GM12865 (cell line): ENCODE results near the gene DCHS1.

Experiments used
- DNase-seq: peaks from one replicate; pipeline ENCODE4 v3.0.0; 2010; ENCODE audit warnings: low read depth
- H3K4me3 ChIP-seq: 2 replicates; pipeline ENCODE4 v1.5.1; 2011; ENCODE audit warnings: mild to moderate bottlenecking, low read depth, low read length, control low read depth
- CTCF ChIP-seq: IDR thresholded peaks from 2 replicates; pipeline ENCODE4 v1.5.1; 2011; ENCODE audit warnings: low read length, control low read depth, low read depth, inconsistent platforms; ENCODE audit not compliant: insufficient read depth; ENCODE audit errors: missing control alignments

Gene DCHS1

GRCh38 chr11:6599881-6600390, 55.7 kb downstream of the DCHS1 start:
- no peak overlapping the region for H3K4me3 ChIP-seq
- TF ChIP-seq CTCF = no peak

GRCh38 chr11:6599449-6599848, 56.2 kb downstream of the DCHS1 start:
- H3K4me3 ChIP-seq = no peak overlapping the region
- TF ChIP-seq CTCF = no peak
- DNase-seq = no peak

More at GRCh38 chr11:6599881-6600390, 55.7 kb downstream of the DCHS1 start:
- DNase-seq = no peak

- DNase-seq = no peak
- no peak overlapping the region for H3K4me3 ChIP-seq
- no peak for TF ChIP-seq CTCF
These were observed 57.1 kb downstream of the DCHS1 start for GRCh38 chr11:6598555-6598954.

GRCh38 chr11:6596239-6596877, 59.3 kb downstream of the DCHS1 start:
- TF ChIP-seq CTCF = no peak
- no peak overlapping the region for H3K4me3 ChIP-seq

GRCh38 chr11:6594142-6594768, 61.4 kb downstream of the DCHS1 start:
- DNase-seq = no peak
- no peak overlapping the region for H3K4me3 ChIP-seq
- TF ChIP-seq CTCF = no peak

More at GRCh38 chr11:6596239-6596877, 59.3 kb downstream of the DCHS1 start:
- no peak for DNase-seq

GRCh38 chr11:6588018-6588417, 67.6 kb downstream of the DCHS1 start:
- H3K4me3 ChIP-seq = no peak overlapping the region
- no peak for TF ChIP-seq CTCF
- DNase-seq = no peak
